ENCODE measurements around the gene TFCP2.

- TF ChIP-seq CTCF (IDR thresholded peaks at IDR 0.05) (no peak), EP300 (IDR thresholded peaks at IDR 0.05) (no peak), POLR2A (IDR thresholded peaks at IDR 0.05) (no peak)
Observed at GRCh38 chr12:51090705-51091229, 82.2 kb downstream of the TFCP2 start.
